Spleen (tissue), 11 donors: Measurements from ENCODE around the gene FOXJ2. TPM values are rescaled to one million over a fixed set of nuclear protein-coding genes. Genes with fewer than 3 reads are reported as not detected.
"Not testable (repeated sequence)": the region's sequence is repeated elsewhere in the genome, so short reads cannot be mapped to it uniquely, and the experiment has no call there.

Source experiments
- DNase-seq: peaks from one replicate; pipeline ENCODE4 v3.0.0-alpha.2; 2020
- H3K27ac ChIP-seq, 8 donors: fragments of 200-600 bp; sonication (generic) in 7 of 8; 1 replicate in 4 of 8; 2 replicates in 4 of 8; pipeline versions ENCODE4 v1.5.0 to v1.8.0; 2016 to 2021; ENCODE audit warnings: inconsistent platforms in 4 of 8, mild to moderate bottlenecking in 4 of 8, moderate library complexity in 1 of 8
- H3K27me3 ChIP-seq, 7 donors: fragments of 200-600 bp; sonication (generic) in 6 of 7; replicated peaks in 1 of 7; 1 replicate in 4 of 7; 2 replicates in 3 of 7; pipeline versions ENCODE4 v1.5.0 to v1.8.0; 2016 to 2021; ENCODE audit warnings: inconsistent platforms in 3 of 7, mild to moderate bottlenecking in 1 of 7
- H3K36me3 ChIP-seq, 6 donors: fragments of 200-600 bp; sonication (generic) in 5 of 6; 1 replicate in 4 of 6; 2 replicates in 2 of 6; pipeline versions ENCODE4 v1.5.0 to v1.8.0; 2016 to 2021; ENCODE audit warnings: inconsistent platforms in 2 of 6
- H3K4me1 ChIP-seq, 6 donors: fragments of 200-600 bp; sonication (generic) in 5 of 6; 1 replicate in 3 of 6; 2 replicates in 3 of 6; pipeline versions ENCODE4 v1.5.0 to v1.8.0; 2016 to 2021; ENCODE audit warnings: inconsistent platforms in 3 of 6
- H3K4me3 ChIP-seq, 8 donors: fragments of 200-600 bp; sonication (generic) in 7 of 8; 1 replicate in 4 of 8; 2 replicates in 4 of 8; pipeline versions ENCODE4 v1.5.0 to v1.8.0; 2016 to 2021; ENCODE audit warnings: inconsistent platforms in 4 of 8, mild to moderate bottlenecking in 4 of 8, moderate library complexity in 2 of 8
- H3K9me3 ChIP-seq, 8 donors: fragments of 200-600 bp; sonication (generic) in 7 of 8; 1 replicate in 4 of 8; 2 replicates in 4 of 8; pipeline versions ENCODE4 v1.5.0 to v1.8.0; 2016 to 2021; ENCODE audit warnings: inconsistent platforms in 4 of 8
- POLR2A ChIP-seq, 3 donors: fragments of 450-650 bp; IDR thresholded peaks; one replicate each; pipeline ENCODE4 v1.5.1; 2017; ENCODE audit warnings: antibody characterized with exemption in 3 of 3, mild to moderate bottlenecking in 1 of 3
- POLR2AphosphoS5 ChIP-seq, 3 donors: sonication (generic); formaldehyde crosslinking; IDR thresholded peaks; one replicate each; pipeline ENCODE4 v1.5.1; 2017; ENCODE audit warnings: antibody characterized with exemption in 3 of 3
- WGBS, 5 donors: extraction: QIAGEN DNeasy Blood & Tissue Kit in 3 of 5; methylation state at CpG; one replicate each; pipeline versions ENCODE4 v1.1.5 to v1.1.7; 2013 to 2018; 5-methylcytosine and 5-hydroxymethylcytosine counted together
- intact Hi-C: fragments of 100-400 bp; cut with DNase I; formaldehyde crosslinking; loops from one replicate; pipeline ENCODE4 v1.15.0; 2023; ENCODE audit warnings: low total_unique reads
- polyA plus RNA-seq, 3 donors: library from polyadenylated mRNA; stranded (reverse); fragments of 200-250 nt; gene quantifications; one replicate each; pipeline ENCODE4 v1.2.1, GENCODE V29; 2013
- total RNA-seq, 7 donors: library from RNA; depleted of rRNA in 3 of 7; stranded (reverse); fragments of >200 nt in 3 of 7; fragmentation: NEBNext Ultra II Directional in 4 of 7; extraction: Animal tissue kit (Norgen Biotek cat#: 25700) in 4 of 7; gene quantifications; one replicate each; pipeline versions ENCODE4 v1.1.0 to v1.2.1, GENCODE V29; 2016 to 2021
- TF ChIP-seq, protein P1 (sequence below), 11 experiments: fragments of 200-600 bp in 7 of 11; fragments of 450-650 bp in 4 of 11; sonication (generic) in 4 of 11; IDR thresholded peaks in 8 of 11; conservative IDR thresholded peaks in 3 of 11; 1 replicate in 7 of 11; 2 replicates in 4 of 11; pipeline versions ENCODE4 v1.4.0 to v1.8.0; 2016 to 2021; ENCODE audit warnings: antibody characterized with exemption in 11 of 11, inconsistent platforms in 4 of 11, mild to moderate bottlenecking in 1 of 11
- donor health status: healthy with polysubstance abuse.
- donor health status: DM: no; HTN: no; CAD: no; lungs with moderate emphysema.
- donor health status: DM: no; HTN: no; CAD: no.
- donor health status: Bipolar disorder and iron deficiency.
- donor health status: healthy.
- donor health status: DM: no; HTN: no; CAD: no.
- donor health status: DM: yes; HTN: yes; CAD: no.

FOXJ2 gene
- total and polyA plus RNA-seq, 10 donors, result 3.7 to 20.9 (median 16.6) TPM

DNA sequence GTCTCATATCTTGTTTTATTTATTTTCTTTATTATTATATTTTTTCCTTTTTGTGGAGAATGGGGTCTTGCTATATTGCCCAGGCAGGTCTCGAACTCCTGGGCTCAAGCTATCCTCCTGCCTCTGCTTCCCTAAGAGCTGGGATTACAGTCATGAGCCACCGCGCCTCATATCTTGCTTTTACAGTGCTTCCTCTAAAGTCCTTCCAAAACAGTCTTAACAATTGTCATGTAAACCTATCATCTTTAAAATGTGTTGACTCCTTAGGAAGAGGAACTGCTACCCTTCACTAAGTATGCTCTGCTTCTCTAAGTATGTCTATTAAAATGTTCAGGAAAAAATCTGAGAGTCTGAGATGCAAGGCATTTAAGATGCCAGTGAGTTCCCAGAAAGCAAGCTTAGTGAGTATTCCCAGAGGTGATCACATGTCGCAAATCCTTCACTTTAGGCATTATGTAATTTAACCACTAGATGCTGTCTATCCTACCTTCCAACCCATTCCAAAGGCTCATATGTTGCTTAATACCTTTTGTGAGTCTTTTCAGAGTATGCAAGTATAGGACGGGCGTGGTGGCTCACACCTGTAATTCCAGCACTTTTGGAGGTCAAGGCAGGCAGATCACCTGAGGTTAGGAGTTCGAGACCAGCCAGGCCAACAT is 19.7 kb upstream of the FOXJ2 start:
- 86 to 91% (median 88%) methylated on average over 7 of the region's 7 CpGs for WGBS, 5 donors
- H3K4me1 ChIP-seq, result no peaks in the 10 kb centered on the region
- H3K9me3 ChIP-seq, result no peaks in the 10 kb centered on the region
- no peak overlapping the region for H3K27ac ChIP-seq
- no peak for DNase-seq
- peaks cover 0 to 72% (median 15%) of the 10 kb centered on the region in 7 donors for H3K27me3 ChIP-seq
- H3K4me3 ChIP-seq, result no peak overlapping the region
- intact Hi-C loops, result no loop called here
- no peak for TF ChIP-seq POLR2AphosphoS5 (IDR thresholded peaks at IDR 0.05)
- no peak for TF ChIP-seq POLR2A (IDR thresholded peaks at IDR 0.05)
- TF ChIP-seq, protein P1, sequence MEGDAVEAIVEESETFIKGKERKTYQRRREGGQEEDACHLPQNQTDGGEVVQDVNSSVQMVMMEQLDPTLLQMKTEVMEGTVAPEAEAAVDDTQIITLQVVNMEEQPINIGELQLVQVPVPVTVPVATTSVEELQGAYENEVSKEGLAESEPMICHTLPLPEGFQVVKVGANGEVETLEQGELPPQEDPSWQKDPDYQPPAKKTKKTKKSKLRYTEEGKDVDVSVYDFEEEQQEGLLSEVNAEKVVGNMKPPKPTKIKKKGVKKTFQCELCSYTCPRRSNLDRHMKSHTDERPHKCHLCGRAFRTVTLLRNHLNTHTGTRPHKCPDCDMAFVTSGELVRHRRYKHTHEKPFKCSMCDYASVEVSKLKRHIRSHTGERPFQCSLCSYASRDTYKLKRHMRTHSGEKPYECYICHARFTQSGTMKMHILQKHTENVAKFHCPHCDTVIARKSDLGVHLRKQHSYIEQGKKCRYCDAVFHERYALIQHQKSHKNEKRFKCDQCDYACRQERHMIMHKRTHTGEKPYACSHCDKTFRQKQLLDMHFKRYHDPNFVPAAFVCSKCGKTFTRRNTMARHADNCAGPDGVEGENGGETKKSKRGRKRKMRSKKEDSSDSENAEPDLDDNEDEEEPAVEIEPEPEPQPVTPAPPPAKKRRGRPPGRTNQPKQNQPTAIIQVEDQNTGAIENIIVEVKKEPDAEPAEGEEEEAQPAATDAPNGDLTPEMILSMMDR (IDR thresholded peaks at IDR 0.05 in 8 of 11, conservative IDR thresholded peaks at IDR 0.05 in 3 of 11), result no peak
- H3K36me3 ChIP-seq, result no peaks in the 10 kb centered on the region

DNA sequence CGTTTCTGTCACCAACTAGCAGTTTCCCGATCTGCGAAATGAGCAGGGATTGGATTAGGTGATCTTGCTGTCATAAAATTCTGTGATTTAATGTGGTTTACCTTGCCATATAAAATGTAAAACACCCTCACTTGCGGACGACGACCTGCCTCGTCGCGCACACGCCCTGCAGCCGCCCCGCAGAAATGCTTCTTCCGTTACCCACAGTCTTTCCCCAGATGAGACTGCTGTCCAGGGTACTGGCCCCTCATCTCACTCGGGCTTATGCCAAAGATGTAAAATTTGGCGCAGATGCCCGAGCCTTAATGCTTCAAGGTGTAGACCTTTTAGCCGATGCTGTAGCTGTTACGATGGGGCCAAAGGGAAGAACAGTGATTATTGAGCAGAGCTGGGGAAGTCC is 17.7 kb upstream of the FOXJ2 start:
- Histone ChIP-seq H3K4me3 (no peak overlapping the region), H3K27ac (no peak overlapping the region), H3K4me1 (peaks cover 0 to 18% (median 14%) of the 10 kb centered on the region in 6 donors), H3K9me3 (no peaks in the 10 kb centered on the region), H3K36me3 (no peaks in the 10 kb centered on the region), H3K27me3 (peaks cover 0 to 85% (median 27%) of the 10 kb centered on the region in 7 donors)
- 71 to 85% (median 81%) methylated on average over 18 of the region's 18 CpGs for WGBS, 5 donors
- intact Hi-C loops, result no loop called here
- TF ChIP-seq POLR2AphosphoS5 (IDR thresholded peaks at IDR 0.05), result no peak
- TF ChIP-seq POLR2A (IDR thresholded peaks at IDR 0.05), result no peak
- TF ChIP-seq, protein P1 (IDR thresholded peaks at IDR 0.05 in 8 of 11, conservative IDR thresholded peaks at IDR 0.05 in 3 of 11), result no peak
- DNase-seq, result no peak

GRCh38 chr12:8018213-8018612 is 14.3 kb upstream of the FOXJ2 start:
- Histone ChIP-seq H3K4me3 (peak overlapping the region in 6 of 8 donors; percentile 10 to 69 (median 36)), H3K27me3 (peaks cover 0 to 66% (median 27%) of the 10 kb centered on the region in 7 donors), H3K4me1 (peaks cover 0 to 18% (median 14%) of the 10 kb centered on the region in 6 donors)
- H3K9me3 ChIP-seq, intact Hi-C loops, H3K36me3 ChIP-seq, DNase-seq, H3K27ac ChIP-seq: not testable (repeated sequence)
- 61 to 71% (median 64%) methylated on average over 16 of the region's 16 CpGs for WGBS, 5 donors

GRCh38 chr12:8018666-8019581 is 13.6 kb upstream of the FOXJ2 start:
- TF ChIP-seq POLR2A (IDR thresholded peaks at IDR 0.05) (no peak), POLR2AphosphoS5 (IDR thresholded peaks at IDR 0.05) (no peak)
- TF ChIP-seq, protein P1 (IDR thresholded peaks at IDR 0.05 in 8 of 11, conservative IDR thresholded peaks at IDR 0.05 in 3 of 11), result no peak
- peaks cover 0 to 18% (median 14%) of the 10 kb centered on the region in 6 donors for H3K4me1 ChIP-seq
- H3K27me3 ChIP-seq, result peaks cover 0 to 66% (median 27%) of the 10 kb centered on the region in 7 donors
- no peaks in the 10 kb centered on the region for H3K9me3 ChIP-seq
- H3K36me3 ChIP-seq, result no peaks in the 10 kb centered on the region
- WGBS, 5 donors, result 2 to 5% (median 3%) methylated on average over 44 to 58 of the region's 58 CpGs
- H3K27ac ChIP-seq, result no peak overlapping the region
- peak overlapping the region in 6 of 8 donors; percentile 10 to 69 (median 36) for H3K4me3 ChIP-seq
- DNase-seq, result no peak
- intact Hi-C loops, result no loop called here
